GM19023 (cell line): ENCODE results near the gene SCAF8.
"Not testable (repeated sequence)": the region's sequence is repeated elsewhere in the genome, so short reads cannot be mapped to it uniquely, and the experiment has no call there.

Experiments used
- ATAC-seq: cut with Tn5 transposase; IDR thresholded peaks from one replicate; pipeline ENCODE4 v1.9.1; 2021; ENCODE audit warnings: mild to moderate bottlenecking, moderate library complexity; ENCODE audit not compliant: unreplicated experiment

The SCAF8 gene

DNA sequence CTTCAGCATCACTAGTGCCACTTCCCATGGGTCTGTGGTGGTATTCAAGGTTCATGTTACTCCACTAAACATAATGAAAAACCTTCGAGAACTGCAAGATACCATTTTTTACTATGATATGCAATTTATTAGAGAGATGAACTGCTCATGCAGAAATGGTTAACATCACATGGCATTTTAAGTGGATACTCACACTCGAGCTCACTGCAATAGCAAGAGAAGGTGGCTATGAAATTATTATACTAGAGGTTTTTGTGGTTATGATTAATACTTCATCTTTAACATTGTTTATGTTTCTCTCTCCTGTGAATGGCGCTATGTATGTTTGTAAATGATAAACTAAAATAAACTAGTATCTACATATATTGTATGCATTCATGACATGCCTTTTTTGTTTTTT, 35.1 kb downstream of the SCAF8 start:
- no peak for ATAC-seq

DNA sequence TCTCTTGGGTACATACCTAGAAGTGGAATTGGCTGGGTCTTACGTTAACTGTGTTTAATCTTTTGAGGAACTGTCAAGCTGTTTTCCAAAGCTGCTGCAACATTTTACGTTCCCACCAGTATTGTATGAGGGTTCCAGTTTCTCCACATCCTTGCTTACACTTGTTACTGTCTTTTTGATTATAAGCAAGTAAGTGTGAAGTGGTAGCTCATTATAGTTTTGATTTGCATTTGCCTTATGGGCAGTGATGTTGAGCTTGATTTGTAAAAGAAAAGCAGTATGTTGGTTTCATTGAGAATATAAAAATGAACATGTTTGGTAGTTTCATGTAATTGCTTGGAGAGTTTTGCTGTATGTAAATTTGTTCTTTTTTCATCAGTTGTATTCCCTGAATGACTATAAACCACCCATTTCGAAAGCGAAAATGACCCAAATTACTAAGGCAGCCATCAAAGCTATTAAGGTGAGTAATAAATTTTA, 40.4 kb downstream of the SCAF8 start:
- ATAC-seq: peak; percentile 94

GRCh38 chr6:154779157-154779556, 45.9 kb downstream of the SCAF8 start:
- ATAC-seq: not testable (repeated sequence)

GRCh38 chr6:154782193-154782592, 49.0 kb downstream of the SCAF8 start:
- ATAC-seq: no peak

DNA sequence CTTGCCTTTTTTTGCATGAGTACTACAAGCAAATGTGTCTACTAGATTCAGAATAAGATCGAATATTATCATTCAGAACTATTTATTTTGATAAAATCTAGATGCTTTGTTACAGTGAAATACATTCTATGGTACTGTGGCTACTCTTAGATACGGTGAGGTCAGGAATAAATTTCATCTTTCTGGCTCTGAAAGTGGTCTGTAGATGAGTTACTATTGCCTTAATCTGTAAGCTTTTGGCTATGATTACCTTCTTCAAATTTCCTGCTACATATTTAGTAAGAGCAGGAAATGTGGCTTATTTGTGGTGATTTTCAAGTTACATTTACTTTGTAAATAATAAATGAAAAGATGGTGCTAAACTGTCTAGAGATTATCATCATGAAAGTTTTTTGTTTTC, 50.0 kb downstream of the SCAF8 start:
- no peak for ATAC-seq

GRCh38 chr6:154785075-154785474, 51.9 kb downstream of the SCAF8 start:
- no peak for ATAC-seq

GRCh38 chr6:154786144-154786868, 53.1 kb downstream of the SCAF8 start:
- no peak for ATAC-seq

DNA sequence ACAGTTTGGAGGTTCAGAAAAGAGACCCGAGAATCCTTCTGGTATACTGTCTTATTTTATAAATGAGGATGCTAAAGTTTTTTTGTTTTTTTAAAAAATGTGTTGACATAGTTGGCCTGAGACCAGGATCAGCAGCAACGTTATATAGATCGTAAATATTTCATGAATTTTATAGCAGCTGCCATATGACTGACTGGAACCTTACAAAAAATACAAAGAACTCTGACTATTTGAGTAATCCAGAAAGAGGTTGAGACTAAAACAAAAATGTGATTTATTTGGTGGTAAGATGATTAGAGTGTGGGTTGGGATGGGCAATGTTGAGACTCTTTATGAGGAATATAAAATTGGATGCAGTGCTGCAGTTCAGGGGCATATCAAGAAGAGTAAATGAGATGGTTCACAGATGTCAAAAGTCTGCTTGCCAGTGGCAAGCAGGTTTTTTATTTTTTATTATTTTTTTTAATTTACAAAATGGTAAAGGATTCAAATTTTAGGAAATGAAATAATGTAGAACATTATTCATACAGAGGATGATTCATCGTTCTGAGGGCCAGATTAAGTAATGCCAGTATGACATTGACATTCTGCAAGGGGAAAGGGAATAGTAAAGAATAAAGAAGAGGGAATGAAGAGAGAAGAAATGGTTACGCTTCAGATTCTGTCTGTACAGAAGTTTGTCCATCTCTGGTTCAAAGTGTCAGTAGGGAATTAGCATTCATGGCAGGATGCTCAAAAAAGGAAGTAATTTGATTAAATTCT, 58.5 kb downstream of the SCAF8 start:
- no peak for ATAC-seq

DNA sequence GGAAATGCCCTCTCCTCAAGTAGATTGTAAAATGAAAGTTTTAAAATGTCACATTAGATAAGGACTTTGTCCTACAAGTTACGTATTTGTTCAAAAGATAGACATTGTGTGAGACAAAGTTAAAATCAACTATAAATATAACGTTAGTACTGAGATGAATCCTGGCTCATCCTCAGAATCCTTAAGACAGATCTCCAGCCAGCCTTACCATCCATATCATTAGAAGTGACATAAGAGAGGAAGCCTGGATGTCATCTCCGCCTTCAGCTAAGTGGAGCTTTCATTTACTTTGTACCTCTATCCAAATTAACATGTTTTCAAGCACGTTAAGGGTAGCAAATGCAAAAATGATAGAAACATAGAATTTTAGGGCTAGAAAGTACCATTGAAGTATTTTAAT, 59.1 kb downstream of the SCAF8 start:
- ATAC-seq: no peak

GRCh38 chr6:154792761-154793160, 59.5 kb downstream of the SCAF8 start:
- ATAC-seq: no peak

GRCh38 chr6:154796484-154796883, 63.3 kb downstream of the SCAF8 start:
- no peak for ATAC-seq

DNA sequence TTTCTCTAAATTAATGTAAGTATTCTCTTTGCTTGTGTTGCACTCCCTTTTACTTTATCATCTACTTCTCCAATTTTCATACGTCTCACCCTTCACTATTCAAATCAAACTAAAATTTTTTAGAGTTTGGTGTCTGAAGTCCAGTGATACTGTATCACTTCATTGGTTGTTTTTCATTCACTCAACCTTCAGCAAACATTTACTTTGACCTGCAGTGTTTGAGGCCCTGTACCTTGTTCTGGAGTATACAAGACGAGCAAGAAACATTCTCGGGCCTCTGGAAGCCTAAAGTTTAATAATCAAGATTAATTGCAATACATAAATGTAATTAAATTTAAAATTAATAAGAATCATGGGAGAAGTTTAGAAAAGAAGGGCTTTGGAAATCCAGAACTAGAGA, 64.6 kb downstream of the SCAF8 start:
- no peak for ATAC-seq

DNA sequence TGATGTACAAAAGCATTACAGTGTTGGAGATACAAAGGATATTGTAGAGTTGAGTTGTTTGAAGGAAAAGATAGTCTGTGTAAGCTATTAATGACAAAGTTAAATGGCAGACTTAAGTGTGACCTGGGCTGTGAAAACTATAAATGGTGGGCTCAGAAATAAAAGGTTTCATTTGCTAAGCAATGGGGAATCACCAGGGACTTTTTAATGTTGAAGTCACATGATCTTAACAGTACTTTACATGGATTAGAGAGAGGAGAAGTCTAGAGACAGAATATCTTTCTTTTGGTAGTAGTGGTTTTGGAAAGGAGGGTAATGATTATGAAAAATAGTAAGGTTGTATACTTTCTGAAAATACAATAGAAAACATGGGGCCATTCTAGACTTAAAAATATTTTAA, 67.1 kb downstream of the SCAF8 start:
- no peak for ATAC-seq

- ATAC-seq: no peak
Observed at GRCh38 chr6:154805288-154805911, 72.2 kb downstream of the SCAF8 start.

DNA sequence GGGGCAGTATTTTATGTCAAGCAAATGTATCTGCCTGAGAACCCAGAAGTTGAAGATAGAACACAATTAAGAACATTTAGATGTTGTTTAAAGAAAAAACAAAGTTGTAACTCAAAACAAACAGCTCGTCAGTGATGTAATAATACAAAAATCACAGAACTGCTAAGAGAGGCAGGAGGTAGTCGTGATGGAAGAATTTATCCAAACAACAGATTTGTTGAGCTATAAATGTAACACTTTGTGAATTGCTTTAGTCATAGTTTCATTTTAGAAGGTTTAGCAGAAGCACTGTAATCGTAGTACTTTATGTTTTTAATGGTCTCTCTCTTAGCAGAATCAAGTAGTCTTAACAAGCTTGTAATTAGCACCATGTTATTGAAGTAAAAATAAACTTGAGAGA, 73.6 kb downstream of the SCAF8 start:
- ATAC-seq: no peak

DNA sequence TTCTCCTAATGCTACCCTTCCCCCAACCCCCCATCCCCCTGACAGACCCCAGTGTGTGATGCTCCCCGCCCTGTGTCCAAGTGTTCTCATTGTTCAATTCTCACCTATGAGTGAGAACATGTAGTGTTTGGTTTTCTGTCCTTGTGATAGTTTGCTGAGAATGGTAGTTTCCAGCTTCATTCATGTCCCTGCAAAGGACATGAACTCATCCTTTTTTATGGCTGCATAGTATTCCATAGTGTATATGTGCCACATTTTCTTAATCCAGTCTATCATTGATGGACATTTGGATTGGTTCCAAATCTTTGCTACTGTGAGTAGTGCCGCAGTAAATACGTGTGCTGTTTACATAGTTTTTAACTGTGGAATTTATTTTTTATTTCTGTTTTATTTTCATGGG, 78.4 kb downstream of the SCAF8 start:
- not testable (repeated sequence) for ATAC-seq

GRCh38 chr6:154814063-154814462, 80.8 kb downstream of the SCAF8 start:
- ATAC-seq: peak; percentile 85

GRCh38 chr6:154815938-154816820, 83.0 kb downstream of the SCAF8 start:
- ATAC-seq: no peak

- no peak for ATAC-seq
Observed at GRCh38 chr6:154821099-154821498, 87.9 kb downstream of the SCAF8 start.

DNA sequence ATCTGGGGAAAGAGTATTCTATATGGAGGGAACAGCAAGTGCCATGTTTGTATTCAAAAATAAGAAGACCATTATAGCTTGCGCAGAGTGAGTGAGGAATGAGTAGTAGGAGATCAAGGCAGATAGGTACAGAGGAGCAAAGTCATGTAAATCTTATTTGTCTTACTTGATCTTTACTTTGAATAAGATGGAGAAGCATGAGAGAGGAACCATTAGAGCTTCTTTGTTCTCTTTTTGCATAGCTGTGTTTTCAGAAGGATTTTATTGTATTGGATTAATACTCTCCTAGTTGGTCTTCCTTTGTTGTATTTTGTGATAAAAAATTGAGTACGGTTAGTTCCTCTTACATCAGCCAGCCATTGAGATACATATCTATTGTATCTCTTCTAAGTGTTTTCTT, 88.4 kb downstream of the SCAF8 start:
- no peak for ATAC-seq
